ENCODE data around the gene RUSC1. TPM values are rescaled to one million over a fixed set of nuclear protein-coding genes. Genes with fewer than 3 reads are reported as not detected.
"Not testable (repeated sequence)": the region's sequence is repeated elsewhere in the genome, so short reads cannot be mapped to it uniquely, and the experiment has no call there.

The RUSC1 gene
- total RNA-seq, 1 experiment from 2014 or later = 44.4 TPM

GRCh38 chr1:155285631-155286044, 35.1 kb upstream of the RUSC1 start:
- DNase-seq = no peak
- Mint-ChIP-seq H3K27me3 (ENCODE audit: insufficient read depth, unreplicated experiment) (no peaks in the 10 kb centered on the region), H3K9me3 (ENCODE audit: unreplicated experiment) (no peaks in the 10 kb centered on the region), H3K4me3 (ENCODE audit: unreplicated experiment) (no peak overlapping the region), H3K27ac (ENCODE audit: unreplicated experiment) (no peak overlapping the region), H3K4me1 (ENCODE audit: low read depth, unreplicated experiment) (no peaks in the 10 kb centered on the region), H3K36me3 (ENCODE audit: insufficient read depth, unreplicated experiment) (peaks cover 7% of the 10 kb centered on the region)
- POLR2A ChIA-PET = no interaction called here
- no peaks in the 10 kb centered on the region for H3K9me3 ChIP-seq
- H3K36me3 ChIP-seq (ENCODE audit: control insufficient read depth, insufficient read depth, low read length) = peaks cover 2% of the 10 kb centered on the region; the same call in 1 of the 2 replicates
- no peak overlapping the region for H3K4me3 ChIP-seq (ENCODE audit: low read depth, low read length)
- no TSS peak for BruUV-seq (replicated peaks)
- peaks cover 4% of the 10 kb centered on the region; the same call in 1 of the 2 replicates for H3K4me1 ChIP-seq
- CTCF ChIA-PET = interaction anchor here (0.8 kb wide), 1 partner anchor 9 kb away, joined by 3 read pairs; no protein-coding TSS in a partner anchor
- no peaks in the 10 kb centered on the region for H3K27me3 ChIP-seq (replicated peaks; ENCODE audit: control insufficient read depth, insufficient read depth, low read length)
- TF ChIP-seq CTCF (IDR thresholded peaks at IDR 0.05; ENCODE audit: insufficient read depth in 1 of 2, low read depth in 1 of 2, low read length in 1 of 2, severe bottlenecking in 1 of 2, unreplicated experiment in 1 of 2) = no peak
- intact Hi-C loops (cut with micrococcal nuclease; ENCODE audit: unreplicated experiment) = no loop called here

- H3K9me3 ChIP-seq = no peaks in the 10 kb centered on the region
- BruUV-seq (replicated peaks) = no TSS peak
- peaks cover 2% of the 10 kb centered on the region; the same call in 1 of the 2 replicates for H3K36me3 ChIP-seq (ENCODE audit: control insufficient read depth, insufficient read depth, low read length)
- TF ChIP-seq CTCF (IDR thresholded peaks at IDR 0.05; ENCODE audit: insufficient read depth in 1 of 2, low read depth in 1 of 2, low read length in 1 of 2, severe bottlenecking in 1 of 2, unreplicated experiment in 1 of 2) = no peak
- ChIA-PET CTCF (interaction anchor here (0.8 kb wide), 1 partner anchor 10 kb away, joined by 3 read pairs; no protein-coding TSS in a partner anchor), POLR2A (no interaction called here)
- Mint-ChIP-seq H3K36me3 (ENCODE audit: insufficient read depth, unreplicated experiment) (peaks cover 9% of the 10 kb centered on the region), H3K27me3 (ENCODE audit: insufficient read depth, unreplicated experiment) (no peaks in the 10 kb centered on the region), H3K27ac (ENCODE audit: unreplicated experiment) (no peak overlapping the region), H3K4me1 (ENCODE audit: low read depth, unreplicated experiment) (no peaks in the 10 kb centered on the region), H3K9me3 (ENCODE audit: unreplicated experiment) (no peaks in the 10 kb centered on the region), H3K4me3 (ENCODE audit: unreplicated experiment) (no peak overlapping the region)
- no peaks in the 10 kb centered on the region for H3K27me3 ChIP-seq (replicated peaks; ENCODE audit: control insufficient read depth, insufficient read depth, low read length)
- no peak for DNase-seq
- H3K4me3 ChIP-seq (ENCODE audit: low read depth, low read length) = no peak overlapping the region
- intact Hi-C loops (cut with micrococcal nuclease; ENCODE audit: unreplicated experiment) = no loop called here
- H3K4me1 ChIP-seq = peaks cover 4% of the 10 kb centered on the region; the same call in 1 of the 2 replicates
Observed at GRCh38 chr1:155286544-155286943, 34.1 kb upstream of the RUSC1 start.

GRCh38 chr1:155287987-155288543, 32.6 kb upstream of the RUSC1 start:
- H3K27me3 Mint-ChIP-seq (ENCODE audit: insufficient read depth, unreplicated experiment) = no peaks in the 10 kb centered on the region

GRCh38 chr1:155291006-155291405, 29.7 kb upstream of the RUSC1 start:
- H3K36me3 ChIP-seq (ENCODE audit: control insufficient read depth, insufficient read depth, low read length); H3K27ac Mint-ChIP-seq (ENCODE audit: unreplicated experiment); H3K4me3 ChIP-seq (ENCODE audit: low read depth, low read length); H3K9me3 Mint-ChIP-seq (ENCODE audit: unreplicated experiment); H3K4me1 Mint-ChIP-seq (ENCODE audit: low read depth, unreplicated experiment); BruUV-seq (replicated peaks); H3K4me1 ChIP-seq; H3K27me3 Mint-ChIP-seq (ENCODE audit: insufficient read depth, unreplicated experiment); H3K4me3 Mint-ChIP-seq (ENCODE audit: unreplicated experiment); intact Hi-C loops (cut with micrococcal nuclease; ENCODE audit: unreplicated experiment); DNase-seq; H3K9me3 ChIP-seq; POLR2A ChIA-PET; H3K36me3 Mint-ChIP-seq (ENCODE audit: insufficient read depth, unreplicated experiment); CTCF ChIA-PET; H3K27me3 ChIP-seq (replicated peaks; ENCODE audit: control insufficient read depth, insufficient read depth, low read length): not testable (repeated sequence)

More at GRCh38 chr1:155287987-155288543, 32.6 kb upstream of the RUSC1 start:
- Mint-ChIP-seq H3K9me3 (ENCODE audit: unreplicated experiment) (no peaks in the 10 kb centered on the region), H3K4me1 (ENCODE audit: low read depth, unreplicated experiment) (no peaks in the 10 kb centered on the region), H3K4me3 (ENCODE audit: unreplicated experiment) (no peak overlapping the region), H3K27ac (ENCODE audit: unreplicated experiment) (no peak overlapping the region), H3K36me3 (ENCODE audit: insufficient read depth, unreplicated experiment) (peaks cover 4% of the 10 kb centered on the region)
- no peaks in the 10 kb centered on the region for H3K27me3 ChIP-seq (replicated peaks; ENCODE audit: control insufficient read depth, insufficient read depth, low read length)
- CTCF ChIA-PET = interaction anchor here (0.7 kb wide), 1 partner anchor 272 kb away, joined by 3 read pairs; no protein-coding TSS in a partner anchor
- intact Hi-C loops (cut with micrococcal nuclease; ENCODE audit: unreplicated experiment) = no loop called here
- no peaks in the 10 kb centered on the region for H3K9me3 ChIP-seq
- BruUV-seq (replicated peaks) = no TSS peak
- no peak for TF ChIP-seq CTCF (IDR thresholded peaks at IDR 0.05; ENCODE audit: insufficient read depth in 1 of 2, low read depth in 1 of 2, low read length in 1 of 2, severe bottlenecking in 1 of 2, unreplicated experiment in 1 of 2)
- H3K4me3 ChIP-seq (ENCODE audit: low read depth, low read length) = no peak overlapping the region
- POLR2A ChIA-PET = interaction anchor here (0.7 kb wide), 1 partner anchor 579 kb away, joined by 6 read pairs; no protein-coding TSS in a partner anchor
- H3K36me3 ChIP-seq (ENCODE audit: control insufficient read depth, insufficient read depth, low read length) = no peaks in the 10 kb centered on the region
- H3K4me1 ChIP-seq = peaks cover 4% of the 10 kb centered on the region; the same call in 1 of the 2 replicates
- DNase-seq = no peak
